Endothelial cell (in vitro differentiated cells): ENCODE results near the gene ETFA. TPM values are rescaled to one million over a fixed set of nuclear protein-coding genes. Genes with fewer than 3 reads are reported as not detected.

ENCODE experiments used
- DNase-seq: peaks from one replicate; pipeline ENCODE4 v3.0.0; 2021; ENCODE audit warnings: low spot score
- H3K27ac Mint-ChIP-seq: one replicate; pipeline ENCODE4 v1.8.0; 2021; ENCODE audit warnings: mixed read lengths, inconsistent platforms; ENCODE audit not compliant: unreplicated experiment
- H3K27me3 Mint-ChIP-seq: one replicate; pipeline ENCODE4 v1.8.0; 2021; ENCODE audit warnings: mild to moderate bottlenecking, moderate library complexity, mixed read lengths, inconsistent platforms; ENCODE audit not compliant: unreplicated experiment
- H3K36me3 Mint-ChIP-seq: one replicate; pipeline ENCODE4 v1.8.0; 2021; ENCODE audit warnings: mild to moderate bottlenecking, low read depth, mixed read lengths, inconsistent platforms; ENCODE audit not compliant: unreplicated experiment
- H3K4me1 Mint-ChIP-seq: one replicate; pipeline ENCODE4 v1.8.0; 2021; ENCODE audit warnings: mild to moderate bottlenecking, mixed read lengths, inconsistent platforms; ENCODE audit not compliant: unreplicated experiment
- H3K4me3 Mint-ChIP-seq: one replicate; pipeline ENCODE4 v1.8.0; 2021; ENCODE audit warnings: mild to moderate bottlenecking, mixed read lengths, inconsistent platforms; ENCODE audit not compliant: unreplicated experiment
- H3K9me3 Mint-ChIP-seq: one replicate; pipeline ENCODE4 v1.8.0; 2021; ENCODE audit warnings: mixed read lengths, inconsistent platforms; ENCODE audit not compliant: unreplicated experiment
- CTCF ChIP-seq: fragments of 200-600 bp; sonication (generic); IDR thresholded peaks from one replicate; pipeline ENCODE4 v1.5.0; 2021; ENCODE audit warnings: antibody characterized with exemption; ENCODE audit not compliant: unreplicated experiment
- total RNA-seq: library from RNA; stranded (reverse); fragmentation: NEBNext Ultra II Directional; extraction: Animal tissue kit (Norgen Biotek cat#: 25700); gene quantifications from one replicate; pipeline ENCODE4 v1.2.1, GENCODE V29; 2021; ENCODE audit not compliant: unreplicated experiment

Gene ETFA
- total RNA-seq, 1 donor from 2014 or later, result 103 TPM

GRCh38 chr15:76343313-76343996 lies 32.2 kb upstream of the ETFA start:
- Mint-ChIP-seq H3K27ac (no peak overlapping the region), H3K9me3 (no peaks in the 10 kb centered on the region), H3K36me3 (peaks cover 9% of the 10 kb centered on the region), H3K4me3 (no peak overlapping the region), H3K27me3 (peaks cover 41% of the 10 kb centered on the region), H3K4me1 (peaks cover 40% of the 10 kb centered on the region)
- DNase-seq, result no peak
- no peak for TF ChIP-seq CTCF

GRCh38 chr15:76342382-76343201 lies 31.3 kb upstream of the ETFA start:
- Mint-ChIP-seq H3K4me1 (peaks cover 35% of the 10 kb centered on the region), H3K4me3 (no peak overlapping the region), H3K27ac (no peak overlapping the region), H3K9me3 (no peaks in the 10 kb centered on the region), H3K27me3 (peaks cover 35% of the 10 kb centered on the region), H3K36me3 (peaks cover 5% of the 10 kb centered on the region)
- no peak for DNase-seq
- no peak for TF ChIP-seq CTCF

- H3K36me3 Mint-ChIP-seq, result peaks cover 5% of the 10 kb centered on the region
- H3K4me1 Mint-ChIP-seq, result peaks cover 37% of the 10 kb centered on the region
- H3K9me3 Mint-ChIP-seq, result no peaks in the 10 kb centered on the region
- DNase-seq, result no peak
- TF ChIP-seq CTCF, result no peak
- H3K27ac Mint-ChIP-seq, result no peak overlapping the region
- H3K27me3 Mint-ChIP-seq, result peaks cover 38% of the 10 kb centered on the region
- no peak overlapping the region for H3K4me3 Mint-ChIP-seq
Observed at GRCh38 chr15:76342058-76342381, 30.8 kb upstream of the ETFA start.

GRCh38 chr15:76341366-76342057 lies 30.2 kb upstream of the ETFA start:
- Mint-ChIP-seq H3K9me3 (no peaks in the 10 kb centered on the region), H3K4me3 (no peak overlapping the region), H3K27me3 (peaks cover 43% of the 10 kb centered on the region), H3K36me3 (peaks cover 5% of the 10 kb centered on the region), H3K27ac (no peak overlapping the region), H3K4me1 (peaks cover 42% of the 10 kb centered on the region)
- TF ChIP-seq CTCF, result no peak
- DNase-seq, result no peak
